ENCODE measurements around the gene CCDC183.
"Not testable (repeated sequence)": the region's sequence is repeated elsewhere in the genome, so short reads cannot be mapped to it uniquely, and the experiment has no call there.

CCDC183 gene

DNA sequence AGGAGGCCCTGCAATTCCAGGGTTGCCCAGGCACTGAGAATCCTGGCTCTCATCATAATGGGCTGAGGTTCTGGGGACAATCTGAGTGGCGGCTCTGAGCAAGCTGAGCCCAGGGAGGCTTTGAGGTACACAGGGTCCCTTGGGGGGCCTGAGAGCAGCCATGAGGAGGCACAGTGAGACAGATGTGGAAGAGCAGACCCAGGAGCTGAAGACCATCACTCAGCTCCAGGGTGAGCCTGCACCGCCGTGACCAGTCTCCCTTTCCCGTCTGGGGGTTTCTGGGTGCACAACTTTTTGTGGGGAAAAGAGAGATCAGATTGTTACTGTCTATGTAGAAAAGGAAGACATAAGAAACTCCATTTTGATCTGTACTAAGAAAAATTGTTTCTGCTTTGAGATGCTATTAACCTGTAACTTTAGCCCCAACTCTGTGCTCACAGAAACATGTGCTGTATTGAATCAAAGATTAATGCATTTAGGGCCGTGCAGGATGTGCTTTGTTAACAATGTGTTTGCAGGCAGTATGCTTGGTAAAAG lies at the start of gene CCDC183:
Gene CCDC183, plus strand, starts transcription at position 101 of the 537 bp plus-strand sequence. Its CDS starts 60 bp downstream, at position 161.
- DNase-seq (ENCODE audit: low spot score), result no peak

DNA sequence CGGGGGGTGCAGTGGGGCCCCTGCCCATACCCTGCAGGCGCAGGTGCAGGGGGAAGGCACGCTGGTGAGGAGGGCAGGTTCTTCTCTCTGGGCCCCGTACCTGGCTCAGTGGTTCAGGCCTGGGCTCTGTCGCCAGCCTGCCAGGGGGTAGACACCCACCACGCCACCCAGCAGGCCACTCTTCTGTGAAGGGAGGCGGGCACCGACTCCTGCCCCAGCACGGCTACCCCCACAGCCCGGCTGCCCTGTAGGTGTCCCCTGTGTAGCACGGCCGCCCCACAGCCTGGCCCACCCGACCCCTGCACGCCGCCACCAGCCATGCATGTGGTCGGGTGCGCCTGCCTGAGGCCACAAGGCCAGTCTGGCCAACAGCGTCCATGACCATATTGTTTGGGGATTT lies 49.5 kb upstream of the CCDC183 start:
- no peak for DNase-seq (ENCODE audit: low spot score)

DNA sequence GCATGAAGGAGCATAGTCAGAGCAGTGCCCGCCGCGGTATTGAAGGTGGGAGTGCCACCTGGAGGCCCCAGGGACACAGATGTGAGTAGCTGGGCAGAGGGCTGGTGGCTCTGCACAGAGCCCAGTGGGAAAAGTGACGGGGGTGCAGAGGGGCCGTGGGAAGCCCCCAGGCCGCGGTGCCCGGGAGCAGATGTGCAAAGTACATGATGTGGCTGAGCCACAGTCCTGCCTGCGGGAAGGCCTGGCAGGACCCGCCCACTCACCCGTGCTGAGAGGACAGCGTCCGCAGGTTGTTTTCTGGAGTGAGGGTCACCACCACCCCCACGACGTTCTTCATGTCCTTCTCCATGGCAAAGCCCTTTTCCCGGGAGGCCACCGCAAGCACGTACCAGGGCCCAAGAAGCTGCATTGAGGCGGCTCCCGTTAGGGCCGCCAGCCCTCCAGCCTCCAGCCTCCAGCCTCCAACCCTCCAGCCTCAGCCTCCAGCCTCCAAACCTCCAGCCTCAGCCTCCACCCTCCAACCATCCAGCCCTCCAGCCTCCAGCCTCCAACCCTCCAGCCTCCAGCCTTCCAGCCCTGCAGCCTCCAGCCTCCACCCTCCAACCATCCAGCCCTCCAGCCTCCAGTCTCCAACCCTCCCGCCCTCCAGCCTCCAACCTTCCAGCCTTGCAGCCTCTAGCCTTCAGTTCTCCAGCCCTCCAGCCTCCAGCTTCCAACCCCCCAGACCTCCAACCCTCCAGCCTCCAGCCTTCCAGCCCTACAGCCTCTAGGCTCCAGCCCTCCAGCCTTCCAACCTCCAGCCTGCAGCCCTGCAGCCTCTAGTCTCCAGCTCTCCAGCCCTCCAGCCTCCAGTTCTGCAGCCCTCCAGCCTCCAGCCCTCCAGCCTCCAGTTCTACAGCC lies 48.7 kb upstream of the CCDC183 start:
- no peak for DNase-seq (ENCODE audit: low spot score)

DNA sequence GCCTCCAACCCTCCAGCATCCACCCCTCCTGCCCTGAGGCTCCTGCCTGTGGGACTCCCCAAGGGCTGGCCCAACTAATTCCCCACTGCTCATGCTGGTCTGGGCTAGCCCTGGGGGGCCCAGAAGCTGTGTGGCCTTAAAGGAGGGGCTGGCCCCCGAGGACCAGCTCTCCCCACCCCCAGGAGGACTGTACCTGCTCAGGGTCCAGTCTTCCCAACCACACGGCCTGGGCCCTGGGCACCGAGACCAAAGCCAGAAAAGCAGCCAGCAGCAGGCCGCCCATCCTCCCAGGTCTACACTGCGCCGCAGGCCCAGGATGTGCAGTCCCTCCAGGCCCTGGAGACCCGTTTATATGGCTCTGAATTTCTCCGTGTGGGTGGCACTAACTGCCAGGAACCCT lies 47.9 kb upstream of the CCDC183 start, which contains the start of gene LCN6:
Gene LCN6, minus strand, starts transcription at position 325 of the 400 bp plus-strand sequence. Its CDS starts 42 bp downstream, at position 283.
- DNase-seq (ENCODE audit: low spot score), result no peak

DNA sequence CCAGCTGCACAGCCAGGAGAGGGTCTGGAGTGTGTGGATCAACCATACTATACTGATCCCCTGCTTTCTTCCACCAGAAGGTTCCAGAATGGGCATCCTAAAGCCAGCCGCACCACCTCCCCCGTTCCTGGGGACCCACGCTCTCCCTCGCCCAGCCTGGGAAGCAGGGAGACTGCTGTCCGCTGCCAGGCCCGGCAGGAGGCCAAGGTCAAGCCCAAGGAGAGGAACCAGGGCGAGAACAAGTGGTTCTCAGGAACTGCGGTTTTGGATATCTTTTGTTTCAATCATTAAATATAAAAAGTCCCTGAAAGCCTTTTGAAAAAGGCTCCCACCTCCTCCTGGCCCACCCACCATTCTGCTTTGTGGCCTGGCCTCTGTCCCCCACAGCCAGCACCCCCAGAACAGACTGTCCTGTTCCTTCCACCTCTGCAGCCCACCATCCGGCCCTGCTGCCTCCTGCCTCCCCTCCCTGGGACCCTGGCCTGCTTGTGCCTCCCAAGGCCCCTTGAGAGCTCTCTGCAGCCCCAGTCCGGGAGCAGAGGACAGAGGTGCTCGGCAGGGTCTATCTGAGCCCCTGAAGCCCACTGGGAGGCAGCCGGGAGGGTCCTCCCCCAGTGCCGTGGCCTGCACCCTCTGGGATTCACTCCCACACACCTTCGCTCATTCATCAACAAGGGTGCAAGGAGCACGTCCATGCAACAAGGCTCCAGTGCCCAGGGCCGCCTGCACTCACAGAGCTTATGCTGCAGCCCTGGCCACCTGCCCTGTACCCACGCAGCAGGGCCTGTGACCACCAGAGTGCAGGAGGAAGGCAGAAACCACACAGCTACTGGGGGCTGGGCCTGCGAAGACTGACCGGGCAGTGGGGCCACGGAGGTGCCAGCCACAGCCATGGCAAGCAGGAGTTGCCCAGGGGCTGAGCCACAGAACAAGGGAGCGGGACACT lies 47.2 kb upstream of the CCDC183 start:
- no peak for DNase-seq (ENCODE audit: low spot score)

DNA sequence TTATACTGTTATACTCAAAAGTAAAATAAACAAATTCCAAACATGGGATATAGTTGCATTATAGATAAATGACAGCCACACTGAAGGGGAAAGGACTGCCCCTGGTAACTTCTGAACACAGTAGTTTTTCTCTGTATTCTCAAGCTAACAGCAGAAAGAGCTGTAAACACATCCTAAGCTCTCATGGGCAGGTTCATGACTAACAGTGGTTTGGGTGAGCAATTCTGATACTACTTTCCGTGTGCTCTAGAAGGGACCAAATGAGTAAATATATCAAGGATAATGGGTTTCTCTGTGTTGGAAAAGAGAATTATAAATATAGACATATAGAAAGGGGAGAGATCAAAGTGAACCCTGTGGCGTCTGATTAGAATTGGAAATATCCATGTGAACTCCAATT lies 45.6 kb upstream of the CCDC183 start:
- peak; percentile 74 for DNase-seq (ENCODE audit: low spot score)

DNA sequence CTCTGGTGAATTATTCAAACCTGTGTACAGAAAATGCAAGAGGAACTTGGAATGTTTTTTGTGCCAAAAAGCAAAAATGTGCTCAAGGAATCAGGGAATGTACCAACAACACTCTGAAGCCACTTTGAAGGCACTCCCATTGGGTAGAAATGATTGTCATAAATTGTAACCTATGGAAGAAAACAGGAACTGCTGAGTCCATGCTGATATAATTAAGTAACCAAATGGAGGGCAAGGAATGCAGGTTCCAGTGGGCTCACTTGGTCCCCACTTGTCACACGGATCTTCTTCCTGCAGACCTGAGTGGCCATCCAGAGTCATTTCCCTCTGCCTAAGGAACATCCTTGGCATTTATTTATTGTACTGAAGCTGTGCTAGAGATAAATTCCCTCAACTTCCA lies 44.9 kb upstream of the CCDC183 start:
- DNase-seq (ENCODE audit: low spot score), result no peak

DNA sequence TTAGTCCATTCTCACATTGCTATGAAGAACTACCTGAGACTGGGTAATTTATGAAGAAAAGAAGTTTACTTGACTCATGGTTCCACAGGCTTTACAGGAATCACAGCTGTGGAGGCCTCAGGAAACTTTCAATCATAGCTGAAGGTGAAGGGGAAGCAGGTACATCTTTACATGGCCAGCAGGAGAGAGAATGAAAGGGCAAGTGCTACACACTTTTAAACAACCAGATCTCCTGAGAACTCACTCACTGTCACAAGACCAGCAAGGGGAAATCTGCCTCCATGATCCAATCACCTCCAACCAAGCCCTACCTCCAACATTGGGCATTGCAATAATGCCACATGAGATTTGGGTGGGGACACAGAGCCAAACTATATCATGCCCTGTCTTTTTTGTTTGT lies 44.3 kb upstream of the CCDC183 start:
- no peak for DNase-seq (ENCODE audit: low spot score)

DNA sequence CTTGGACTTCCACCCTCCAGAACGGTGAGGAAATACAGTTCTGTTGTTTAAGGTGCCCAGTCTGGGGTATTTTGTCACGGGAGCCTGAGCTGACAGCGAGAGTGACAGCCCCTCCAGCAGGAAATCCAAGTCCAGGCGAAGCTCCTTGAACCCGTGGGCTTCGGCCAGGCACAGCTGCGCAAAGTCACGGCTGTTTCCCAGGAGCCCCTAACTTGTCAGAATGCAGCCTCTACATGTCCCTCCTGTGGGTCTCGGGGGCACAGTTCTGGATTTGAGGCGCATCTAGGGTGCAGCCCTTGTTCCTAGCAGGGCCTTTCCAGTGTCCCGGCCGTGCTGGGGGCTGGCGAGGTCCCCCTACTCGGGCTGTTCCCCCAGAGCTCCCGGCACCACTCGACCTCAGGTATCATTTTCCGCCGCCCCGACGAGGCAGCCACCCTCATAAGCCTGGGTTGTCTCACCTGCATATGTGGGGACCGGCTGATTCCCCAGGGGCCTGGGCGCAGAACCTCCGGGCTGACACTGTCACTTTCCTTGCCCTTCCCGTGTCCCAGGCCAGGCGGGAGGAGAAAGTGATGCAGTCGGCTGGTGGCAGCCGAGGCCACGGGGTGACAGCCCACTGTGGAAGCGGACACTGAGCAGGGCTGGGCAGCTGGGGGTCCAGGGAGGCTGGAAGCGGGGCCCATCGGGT lies 42.6 kb upstream of the CCDC183 start:
- no peak for DNase-seq (ENCODE audit: low spot score)

DNA sequence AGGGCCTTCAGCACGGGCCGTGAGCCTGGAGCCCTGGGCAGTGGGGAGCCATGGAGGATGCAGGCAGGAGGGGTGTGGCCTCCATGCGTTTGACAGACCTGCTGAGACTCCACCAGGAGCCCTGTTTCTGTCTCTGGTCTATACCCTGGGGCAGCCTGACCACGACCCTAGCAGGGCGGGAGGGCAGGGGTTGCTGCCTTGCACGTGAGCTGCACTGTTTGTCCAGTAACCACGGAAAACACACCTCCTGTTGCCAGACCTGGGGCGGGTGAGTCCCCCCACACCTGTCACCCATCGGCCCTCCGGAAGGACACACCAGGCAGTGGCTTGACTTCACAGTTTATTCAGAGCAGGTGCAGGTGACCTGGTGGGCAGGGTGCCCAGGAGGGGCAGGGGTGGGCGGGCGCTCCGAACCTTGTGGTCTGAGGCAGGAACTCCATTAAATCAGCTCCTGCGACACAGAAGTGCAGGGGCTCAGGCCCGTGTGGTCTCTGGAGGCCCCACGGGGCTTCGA lies 42.0 kb upstream of the CCDC183 start:
- no peak for DNase-seq (ENCODE audit: low spot score)

DNA sequence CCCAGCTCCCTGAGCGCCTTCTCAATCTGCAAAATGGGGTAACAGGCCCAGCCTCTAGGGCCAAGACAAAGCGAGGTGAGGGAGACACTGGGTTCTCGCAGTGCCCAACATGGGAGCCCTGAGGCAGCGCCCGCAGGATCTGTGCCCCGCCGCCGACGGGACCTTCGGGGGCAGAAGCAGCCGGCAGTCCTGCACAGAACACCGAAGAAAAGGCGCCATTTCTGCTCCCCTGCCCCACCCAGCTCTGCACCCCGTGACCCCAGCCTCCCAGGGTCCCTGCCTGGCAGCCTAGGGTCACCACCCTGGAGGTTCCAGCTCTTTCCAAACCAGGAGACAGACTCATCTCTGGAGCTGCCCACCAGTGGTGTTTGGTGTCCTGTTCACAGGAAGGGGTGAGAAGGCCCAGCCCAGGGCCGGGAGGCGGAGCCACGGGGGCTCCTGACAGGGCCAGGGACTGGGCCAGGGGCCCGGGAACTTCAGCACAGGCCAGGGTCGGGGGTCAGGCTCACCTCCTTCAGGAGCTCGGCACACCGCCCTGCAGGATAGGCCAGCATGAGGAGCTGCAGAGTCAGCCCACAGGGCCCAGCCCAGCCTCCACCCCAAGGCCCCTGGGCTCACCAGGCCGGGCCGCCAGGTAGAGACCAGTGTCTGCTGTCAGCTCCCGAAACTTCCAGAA lies 41.4 kb upstream of the CCDC183 start:
- DNase-seq (ENCODE audit: low spot score), result no peak

DNA sequence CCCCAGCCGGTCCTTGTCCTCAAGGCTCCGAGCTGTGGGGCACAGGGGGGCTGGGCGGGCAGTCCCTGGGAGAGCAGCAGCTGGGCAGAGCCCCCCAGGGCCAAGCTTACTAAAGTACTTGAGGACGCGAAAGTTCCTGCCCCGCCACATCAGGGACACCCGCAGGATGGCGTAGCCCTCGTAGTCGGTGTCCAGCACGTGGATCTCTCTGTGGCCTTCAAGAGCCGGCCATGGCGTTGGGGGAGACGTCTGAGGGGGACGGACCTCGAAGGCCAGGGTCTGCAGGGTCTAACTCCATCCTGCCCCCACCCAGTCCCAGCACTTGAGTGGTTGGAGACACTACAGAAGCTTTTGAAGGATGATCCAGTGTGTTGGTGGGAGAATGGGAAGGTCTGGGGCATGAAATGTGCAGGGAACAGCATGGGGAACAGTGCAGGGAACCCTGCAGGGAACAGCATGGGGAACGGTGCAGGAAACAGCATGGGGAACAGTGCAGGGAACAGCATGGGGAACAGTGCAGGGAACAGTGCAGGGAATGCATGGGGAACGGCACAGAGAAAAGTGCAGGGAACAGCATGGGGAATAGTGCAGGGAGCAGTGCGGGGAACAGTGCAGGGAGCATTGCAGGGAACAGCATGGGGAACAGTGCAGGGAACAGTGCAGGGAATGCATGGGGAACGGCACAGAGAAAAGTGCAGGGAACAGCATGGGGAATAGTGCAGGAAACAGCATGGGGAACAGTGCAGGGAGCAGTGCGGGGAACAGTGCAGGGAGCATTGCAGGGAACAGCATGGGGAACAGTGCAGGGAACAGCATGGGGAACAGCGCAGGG lies 40.6 kb upstream of the CCDC183 start:
- not testable (repeated sequence) for DNase-seq (ENCODE audit: low spot score)

DNA sequence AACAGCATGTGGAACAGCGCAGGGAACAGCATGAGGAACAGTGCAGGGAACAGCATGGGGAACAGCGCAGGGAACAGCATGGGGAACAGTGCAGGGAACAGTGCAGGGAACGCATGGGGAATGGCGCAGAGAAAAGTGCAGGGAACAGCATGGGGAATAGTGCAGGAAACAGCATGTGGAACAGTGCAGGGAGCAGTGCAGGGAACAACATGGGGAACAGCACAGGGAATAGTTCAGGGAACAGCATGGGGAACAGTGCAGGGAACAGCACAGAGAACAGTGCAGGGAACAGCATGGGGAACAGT lies 40.1 kb upstream of the CCDC183 start:
- no peak for DNase-seq (ENCODE audit: low spot score)

DNA sequence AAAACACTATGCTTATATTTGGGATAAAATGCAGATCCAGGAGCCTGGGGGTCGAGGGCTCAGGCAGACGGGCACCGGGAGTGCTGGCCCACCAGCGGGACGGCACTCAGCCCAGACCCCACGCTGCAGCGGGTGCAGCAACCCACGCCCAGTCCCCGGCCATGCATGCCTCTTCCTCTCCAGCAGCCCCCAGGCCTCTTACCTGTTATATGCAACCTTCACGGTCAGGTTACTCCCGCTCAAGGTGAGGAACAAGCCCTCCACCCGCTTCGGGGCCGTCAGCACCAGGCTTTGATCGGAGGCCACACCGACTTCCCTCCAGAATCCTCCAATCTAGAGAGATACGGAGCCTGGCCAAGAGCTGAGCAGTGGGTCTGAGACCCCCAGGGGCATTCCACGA lies 39.3 kb upstream of the CCDC183 start:
- DNase-seq (ENCODE audit: low spot score), result no peak

DNA sequence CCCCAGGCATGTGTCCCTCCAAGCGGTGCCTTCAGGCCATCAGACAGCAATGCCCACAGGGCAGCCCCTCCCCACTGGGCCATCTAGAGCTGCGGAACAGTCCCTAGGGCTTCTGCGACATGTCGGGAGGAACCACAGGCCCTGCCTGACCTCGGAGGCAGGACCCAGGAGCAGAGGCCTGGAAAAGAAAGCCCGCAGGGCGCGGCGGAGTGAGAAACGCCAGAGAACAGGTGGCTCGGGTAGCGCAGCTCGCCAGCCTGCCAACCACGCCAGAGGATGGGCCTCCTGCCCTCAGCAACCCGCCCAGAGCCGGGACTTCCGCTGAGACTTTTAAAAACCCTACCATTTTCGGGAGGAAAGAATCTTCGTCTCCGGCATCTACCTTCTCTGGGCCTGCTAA lies 38.8 kb upstream of the CCDC183 start:
- DNase-seq (ENCODE audit: low spot score), result no peak

DNA sequence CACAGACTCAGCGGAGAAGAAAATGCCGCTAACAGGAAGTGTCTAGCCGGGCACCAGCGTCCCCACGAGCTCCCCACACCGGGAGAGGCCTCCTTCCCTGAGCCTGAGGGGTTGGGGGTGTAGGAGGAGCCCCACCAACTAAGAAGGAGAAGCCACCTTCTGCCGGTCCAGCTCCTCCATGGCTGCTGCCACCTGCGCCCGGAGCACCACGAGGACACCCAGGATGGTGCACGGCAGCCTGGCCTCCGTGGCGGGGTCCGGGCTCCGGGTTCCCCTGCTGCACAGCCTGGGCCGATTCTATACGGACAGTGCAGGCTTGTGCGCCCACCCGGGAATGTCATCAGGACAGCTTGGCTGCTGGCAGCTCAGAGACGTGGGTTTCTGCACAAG lies 38.4 kb upstream of the CCDC183 start:
- DNase-seq (ENCODE audit: low spot score), result no peak

DNA sequence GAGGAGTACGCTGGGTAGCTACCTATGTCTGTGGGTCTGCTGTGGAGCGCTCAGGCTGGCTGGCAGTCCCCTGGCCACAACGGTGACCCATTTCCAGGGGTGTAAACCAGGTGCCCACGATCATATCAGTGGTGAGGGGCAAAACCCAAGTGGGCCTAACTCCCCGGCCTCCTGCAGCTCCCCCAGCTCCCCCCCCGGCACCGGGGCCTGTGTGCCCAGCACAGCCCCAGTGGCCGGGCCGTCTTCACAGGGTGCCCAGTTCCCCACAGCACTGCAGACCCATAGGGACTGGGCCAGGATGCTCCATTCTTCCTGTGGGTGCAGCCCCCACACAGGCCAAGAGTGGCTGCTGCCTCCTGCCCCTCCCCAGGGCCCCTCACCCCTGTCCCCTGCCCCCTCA lies 37.1 kb upstream of the CCDC183 start:
- DNase-seq (ENCODE audit: low spot score), result no peak

DNA sequence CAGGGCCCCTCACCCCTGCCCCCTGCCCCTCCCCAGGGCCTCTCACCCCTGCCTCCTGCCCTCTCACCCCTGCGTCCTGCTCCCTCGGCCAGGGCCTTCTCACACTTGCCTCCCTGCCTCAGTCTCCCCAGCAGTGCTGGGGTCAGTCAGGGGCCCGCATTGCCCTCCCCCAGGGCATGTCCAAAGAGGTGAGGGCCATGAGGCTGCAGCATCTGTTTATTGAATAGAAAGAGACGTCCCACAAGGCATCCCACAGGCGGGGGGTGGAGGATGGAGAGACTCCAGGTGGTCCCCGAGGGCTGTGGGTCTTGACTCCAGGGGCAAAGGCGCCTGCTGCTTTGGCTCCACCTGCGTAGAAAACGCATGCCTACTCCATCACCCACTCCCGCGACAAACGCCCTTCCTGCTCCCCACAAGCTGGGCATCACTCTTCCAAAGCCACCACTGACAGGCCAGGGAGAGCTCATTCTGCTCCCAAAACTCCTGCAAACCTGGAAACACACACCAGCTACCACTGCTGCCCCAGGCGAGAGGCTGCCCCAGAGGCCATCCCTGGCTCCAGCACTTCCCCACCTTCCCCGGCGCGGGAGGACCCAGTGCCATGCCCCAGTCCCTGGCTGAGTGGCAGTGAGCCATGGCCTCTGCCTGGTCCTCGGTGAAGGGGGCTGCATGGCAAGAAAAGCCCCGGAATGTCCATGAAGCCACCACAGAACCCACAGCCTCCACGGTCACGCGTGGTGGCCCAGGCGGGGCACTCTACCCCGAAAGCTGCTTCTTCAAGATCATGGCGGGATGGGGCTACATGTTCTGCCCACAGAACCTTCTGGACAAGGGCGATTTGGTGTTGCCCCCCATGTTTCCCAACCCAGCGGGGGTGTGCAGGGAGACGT lies 36.5 kb upstream of the CCDC183 start:
- no peak for DNase-seq (ENCODE audit: low spot score)

DNA sequence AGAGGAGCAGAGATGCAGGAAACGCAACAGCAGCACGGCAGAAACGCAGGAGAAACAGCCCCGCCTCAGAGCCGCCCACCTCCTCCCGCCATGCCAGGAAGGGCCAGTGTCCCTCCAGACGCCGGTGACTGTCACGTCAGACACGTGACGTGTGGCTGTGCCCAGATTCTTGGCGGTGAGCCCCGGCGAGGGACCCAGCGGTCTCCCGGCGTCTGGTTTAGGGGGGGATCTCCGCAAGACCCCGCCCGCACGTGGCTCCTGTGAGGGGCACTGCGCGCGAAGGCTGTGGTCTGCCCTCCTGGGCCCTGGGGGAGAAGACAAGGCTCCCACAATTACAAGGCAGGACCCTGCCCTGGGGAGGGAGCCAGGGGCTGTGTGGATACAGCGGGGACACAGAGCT lies 35.7 kb upstream of the CCDC183 start:
- DNase-seq (ENCODE audit: low spot score), result no peak

Measured in AG08396 (cell line).